Muscle layer of colon (tissue), 2 donors: Measurements from ENCODE around the gene WSB1.
A peak's percentile ranks its signal among the peaks of the same experiment; 100 is the strongest.

Source experiments
- H3K27ac ChIP-seq: one replicate; pipeline ENCODE4 v1.7.0; 2013; ENCODE audit warnings: low read depth, mild to moderate bottlenecking, low read length, moderate library complexity
- H3K27me3 ChIP-seq, 2 donors: one replicate each; pipeline ENCODE4 v1.7.0; 2013; ENCODE audit warnings: low read length in 2 of 2, mild to moderate bottlenecking in 2 of 2; ENCODE audit not compliant: insufficient read depth in 2 of 2, control insufficient read depth in 1 of 2
- H3K36me3 ChIP-seq: one replicate; pipeline ENCODE4 v1.7.0; 2013; ENCODE audit warnings: mild to moderate bottlenecking, low read length; ENCODE audit not compliant: insufficient read depth
- H3K4me1 ChIP-seq: one replicate; pipeline ENCODE4 v1.7.0; 2013; ENCODE audit warnings: mild to moderate bottlenecking, low read length; ENCODE audit not compliant: insufficient read depth
- H3K4me3 ChIP-seq, 2 donors: one replicate each; pipeline ENCODE4 v1.7.0; 2013; ENCODE audit warnings: low read length in 2 of 2, low read depth in 1 of 2, mild to moderate bottlenecking in 1 of 2, moderate library complexity in 1 of 2
- H3K9ac ChIP-seq: one replicate; pipeline ENCODE4 v1.7.0; 2013; ENCODE audit warnings: low read length
- H3K9me3 ChIP-seq: one replicate; pipeline ENCODE4 v1.7.0; 2013; ENCODE audit warnings: mild to moderate bottlenecking, low read length
- donor health status: abdominal sarcoma.
- donor health status: Adenocarcinoma of cecum.

WSB1 gene

DNA sequence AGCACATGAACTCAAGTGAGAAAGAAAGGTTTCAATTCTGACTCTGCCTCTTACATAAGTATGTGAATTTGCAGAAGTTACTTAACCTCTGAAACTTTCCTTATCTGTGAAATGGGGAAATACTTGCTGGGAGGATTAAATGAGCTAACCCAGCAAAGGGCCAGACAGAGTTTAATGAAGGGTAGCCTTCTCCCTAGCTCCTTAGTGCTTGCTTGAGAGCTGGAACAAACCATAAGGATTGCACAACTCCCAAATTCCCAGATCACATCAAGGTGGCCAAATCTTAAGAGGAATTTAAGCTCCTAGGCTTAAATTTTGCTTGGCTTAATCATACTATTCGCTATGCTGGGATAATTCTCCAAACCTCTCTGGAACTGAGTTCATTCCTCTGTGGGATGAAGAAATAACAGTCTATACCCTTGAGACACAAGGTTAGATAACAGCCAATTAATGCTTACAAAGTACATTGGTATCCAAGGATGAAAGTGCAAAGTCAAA, 11.8 kb upstream of the WSB1 start:
- no peaks in the 10 kb centered on the region for H3K36me3 ChIP-seq
- H3K4me1 ChIP-seq = no peaks in the 10 kb centered on the region
- H3K27ac ChIP-seq = no peak overlapping the region
- no peaks in the 10 kb centered on the region for H3K9me3 ChIP-seq
- H3K9ac ChIP-seq = no peak overlapping the region
- no peak overlapping the region for H3K4me3 ChIP-seq
- H3K27me3 ChIP-seq = no peaks in the 10 kb centered on the region

GRCh38 chr17:27283060-27283459, 10.9 kb upstream of the WSB1 start:
- Histone ChIP-seq H3K9ac (no peak overlapping the region), H3K36me3 (no peaks in the 10 kb centered on the region), H3K9me3 (no peaks in the 10 kb centered on the region), H3K4me1 (no peaks in the 10 kb centered on the region), H3K4me3 (no peak overlapping the region), H3K27me3 (no peaks in the 10 kb centered on the region), H3K27ac (no peak overlapping the region)

- Histone ChIP-seq H3K4me3 (no peak overlapping the region), H3K4me1 (no peaks in the 10 kb centered on the region), H3K36me3 (no peaks in the 10 kb centered on the region), H3K9ac (no peak overlapping the region), H3K27ac (no peak overlapping the region), H3K9me3 (no peaks in the 10 kb centered on the region), H3K27me3 (no peaks in the 10 kb centered on the region)
Measured at GRCh38 chr17:27283751-27284150, 10.2 kb upstream of the WSB1 start.

GRCh38 chr17:27284811-27285415, 9.0 kb upstream of the WSB1 start:
- no peak overlapping the region for H3K27ac ChIP-seq
- H3K36me3 ChIP-seq = no peaks in the 10 kb centered on the region
- no peak overlapping the region for H3K9ac ChIP-seq
- no peak overlapping the region for H3K4me3 ChIP-seq
- no peaks in the 10 kb centered on the region for H3K4me1 ChIP-seq
- no peaks in the 10 kb centered on the region for H3K27me3 ChIP-seq
- no peaks in the 10 kb centered on the region for H3K9me3 ChIP-seq

DNA sequence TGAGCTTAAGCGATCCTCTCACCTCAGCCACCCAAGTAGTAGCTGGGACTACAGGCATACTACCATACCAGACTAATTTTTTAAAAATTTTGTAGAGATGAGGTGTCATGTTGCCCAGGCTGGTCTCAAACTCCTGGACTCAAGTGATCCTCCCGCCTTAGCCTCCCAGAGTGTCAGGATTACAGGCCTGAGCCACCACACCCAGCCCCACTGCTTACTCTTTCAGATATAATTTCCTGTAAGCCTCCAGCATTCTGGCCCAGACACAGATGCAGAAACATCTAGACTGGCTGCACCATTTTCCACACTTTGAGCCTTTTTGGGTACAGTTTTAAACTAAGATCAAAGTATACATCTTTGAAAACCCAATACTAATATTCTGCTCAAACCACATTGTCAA, 8.4 kb upstream of the WSB1 start:
- Histone ChIP-seq H3K4me3 (no peak overlapping the region), H3K27me3 (no peaks in the 10 kb centered on the region), H3K9ac (no peak overlapping the region), H3K27ac (no peak overlapping the region), H3K4me1 (no peaks in the 10 kb centered on the region), H3K9me3 (no peaks in the 10 kb centered on the region), H3K36me3 (no peaks in the 10 kb centered on the region)

DNA sequence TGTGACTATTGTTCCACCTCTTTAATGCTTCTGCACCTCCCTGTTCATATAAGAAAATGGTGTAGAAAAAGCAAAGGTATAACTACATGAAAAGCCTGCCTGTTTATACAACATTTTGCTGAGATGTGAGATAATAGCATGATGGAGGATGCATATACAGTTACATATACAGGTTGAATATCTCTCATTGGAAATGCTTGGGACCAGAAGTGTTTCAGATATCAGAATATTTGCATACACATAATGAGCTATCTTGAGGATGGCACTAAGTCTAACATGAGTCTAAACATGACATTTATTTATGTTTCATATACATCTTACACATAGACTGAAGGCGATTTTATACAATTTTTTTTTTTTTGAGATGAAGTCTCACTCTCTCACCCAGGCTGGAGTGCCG, 5.7 kb upstream of the WSB1 start:
- H3K4me3 ChIP-seq = no peak overlapping the region
- no peak overlapping the region for H3K9ac ChIP-seq
- no peaks in the 10 kb centered on the region for H3K27me3 ChIP-seq
- H3K36me3 ChIP-seq = no peaks in the 10 kb centered on the region
- H3K27ac ChIP-seq = no peak overlapping the region
- H3K9me3 ChIP-seq = no peaks in the 10 kb centered on the region
- H3K4me1 ChIP-seq = peaks cover 4% of the 10 kb centered on the region

DNA sequence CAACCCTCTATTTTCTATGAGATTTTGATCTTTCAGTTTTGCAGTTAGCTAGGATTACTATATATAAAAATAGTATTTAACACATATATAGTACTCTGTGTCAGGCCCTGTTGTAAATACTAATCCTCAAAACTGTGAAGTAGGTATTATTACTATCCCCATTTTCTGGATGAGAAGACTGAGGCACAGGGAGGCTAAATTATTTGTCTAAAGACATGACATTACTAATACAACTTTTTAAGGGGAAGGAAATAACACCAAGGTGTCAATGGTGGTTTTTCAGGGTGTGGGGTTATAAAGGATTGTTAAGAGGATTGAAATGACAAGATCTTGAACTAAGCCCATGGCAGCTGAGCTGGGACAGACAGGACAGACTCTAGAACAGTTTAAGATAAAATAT, 4.1 kb upstream of the WSB1 start:
- Histone ChIP-seq H3K36me3 (no peaks in the 10 kb centered on the region), H3K9me3 (no peaks in the 10 kb centered on the region), H3K9ac (no peak overlapping the region), H3K4me3 (no peak overlapping the region), H3K27ac (no peak overlapping the region), H3K4me1 (peaks cover 9% of the 10 kb centered on the region), H3K27me3 (no peaks in the 10 kb centered on the region)

GRCh38 chr17:27290916-27291598, 2.9 kb upstream of the WSB1 start:
- Histone ChIP-seq H3K36me3 (no peaks in the 10 kb centered on the region), H3K27ac (no peak overlapping the region), H3K4me1 (peaks cover 9% of the 10 kb centered on the region), H3K9me3 (no peaks in the 10 kb centered on the region), H3K4me3 (no peak overlapping the region), H3K9ac (no peak overlapping the region), H3K27me3 (no peaks in the 10 kb centered on the region)

DNA sequence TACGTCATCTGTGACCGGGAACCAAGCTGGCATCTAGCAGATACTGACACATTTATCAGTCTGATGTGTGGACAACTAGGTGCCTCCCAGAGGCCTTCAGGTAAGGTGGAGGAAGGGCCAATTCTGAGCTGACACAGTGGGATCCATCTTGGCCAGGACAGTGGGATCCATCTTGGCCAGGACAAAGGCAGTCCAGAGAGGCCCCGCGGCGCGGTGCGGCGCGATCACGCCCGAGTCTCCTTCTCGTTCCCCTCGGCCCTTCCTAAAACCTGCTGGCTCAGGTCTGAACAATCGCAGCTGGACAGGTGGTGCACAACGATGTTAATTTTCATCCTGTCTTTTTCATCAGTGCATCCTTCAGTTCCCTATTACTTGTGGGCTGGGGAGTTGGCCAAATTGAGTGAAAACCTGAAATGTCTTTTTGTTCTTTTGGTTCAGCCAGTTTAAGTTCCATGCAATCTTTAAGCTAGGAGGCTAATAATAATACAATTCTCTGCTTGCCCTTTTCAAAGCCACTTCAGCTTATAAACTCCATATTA, 486 bp upstream of the WSB1 start:
- peak overlapping the region; percentile 100 for H3K27ac ChIP-seq
- H3K9ac ChIP-seq = peak overlapping the region; percentile 15
- H3K27me3 ChIP-seq = no peaks in the 10 kb centered on the region
- H3K9me3 ChIP-seq = no peaks in the 10 kb centered on the region
- peaks cover 23% of the 10 kb centered on the region for H3K4me1 ChIP-seq
- peak overlapping the region; percentile 96 to 99 for H3K4me3 ChIP-seq
- no peaks in the 10 kb centered on the region for H3K36me3 ChIP-seq

GRCh38 chr17:27294689-27295630, 1.0 kb downstream of the WSB1 start:
- H3K36me3 ChIP-seq = no peaks in the 10 kb centered on the region
- no peaks in the 10 kb centered on the region for H3K9me3 ChIP-seq
- no peaks in the 10 kb centered on the region for H3K27me3 ChIP-seq
- peak overlapping the region; percentile 99 for H3K9ac ChIP-seq
- peak overlapping the region; percentile 100 for H3K27ac ChIP-seq
- peak overlapping the region; percentile 96 to 99 for H3K4me3 ChIP-seq
- H3K4me1 ChIP-seq = peaks cover 36% of the 10 kb centered on the region

DNA sequence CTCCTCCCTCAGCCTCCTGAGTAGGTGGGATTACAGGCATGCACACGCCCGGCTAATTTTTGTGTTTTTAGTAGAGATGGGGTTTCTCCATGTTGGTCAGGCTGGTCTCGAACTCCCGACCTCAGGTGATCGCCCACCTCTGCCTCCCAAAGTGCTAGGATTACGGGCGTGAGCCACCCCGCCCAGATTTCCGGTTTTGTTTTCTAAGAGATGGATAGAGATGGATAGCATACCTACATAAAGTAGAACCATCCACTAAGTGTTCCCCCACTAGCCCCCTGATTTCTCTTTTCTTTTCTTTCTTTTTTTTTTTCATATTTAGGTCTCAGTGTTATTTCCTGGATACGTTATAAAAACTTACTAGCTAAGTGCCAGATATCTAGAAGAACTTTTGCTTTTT, 2.0 kb downstream of the WSB1 start:
- peak overlapping the region; percentile 99 for H3K9ac ChIP-seq

More for the DNA sequence above, 2.0 kb downstream of the WSB1 start:
- Histone ChIP-seq H3K4me1 (peaks cover 39% of the 10 kb centered on the region), H3K27me3 (no peaks in the 10 kb centered on the region), H3K36me3 (no peaks in the 10 kb centered on the region), H3K4me3 (peak overlapping the region; percentile 18 to 99), H3K9me3 (no peaks in the 10 kb centered on the region), H3K27ac (peak overlapping the region; percentile 100)
